Immature natural killer cell (primary cell): ENCODE results near the gene NRP2. TPM values are rescaled to one million over a fixed set of nuclear protein-coding genes. Genes with fewer than 3 reads are reported as not detected.

Experiments
- DNase-seq, 3 donors: peaks; one replicate each; pipeline ENCODE4 v3.0.0; 2022; ENCODE audit warnings: mixed read lengths in 1 of 3
- H3K27ac Mint-ChIP-seq, 6 donors: one replicate each; pipeline ENCODE4 v1.8.0; 2020; ENCODE audit warnings: mixed read lengths in 6 of 6, mild to moderate bottlenecking in 5 of 6, inconsistent platforms in 4 of 6, moderate library complexity in 3 of 6
- H3K27me3 Mint-ChIP-seq, 3 donors: one replicate each; pipeline ENCODE4 v1.8.0; 2020 to 2021; ENCODE audit warnings: low read depth in 3 of 3, mild to moderate bottlenecking in 3 of 3, mixed read lengths in 3 of 3, moderate library complexity in 3 of 3, inconsistent platforms in 1 of 3
- H3K36me3 Mint-ChIP-seq, 3 donors: one replicate each; pipeline ENCODE4 v1.8.0; 2020; ENCODE audit warnings: mixed read lengths in 3 of 3, inconsistent platforms in 2 of 3, mild to moderate bottlenecking in 2 of 3
- H3K4me1 Mint-ChIP-seq, 2 donors: one replicate each; pipeline ENCODE4 v1.8.0; 2020; ENCODE audit warnings: inconsistent platforms in 2 of 2, mild to moderate bottlenecking in 2 of 2, mixed read lengths in 2 of 2, moderate library complexity in 1 of 2
- H3K4me3 Mint-ChIP-seq, 5 donors: one replicate each; pipeline ENCODE4 v1.8.0; 2020; ENCODE audit warnings: mild to moderate bottlenecking in 5 of 5, mixed read lengths in 5 of 5, inconsistent platforms in 3 of 5, moderate library complexity in 3 of 5
- H3K9me3 Mint-ChIP-seq, 6 donors: one replicate each; pipeline ENCODE4 v1.8.0; 2020; ENCODE audit warnings: mild to moderate bottlenecking in 6 of 6, mixed read lengths in 6 of 6, inconsistent platforms in 4 of 6, moderate library complexity in 3 of 6
- polyA plus RNA-seq, 3 donors: library from polyadenylated mRNA; unstranded; fragments of 300-500 nt; fragmentation: Illumina TruSeq; gene quantifications; one replicate each; pipeline ENCODE4 v1.2.3, GENCODE V29; 2021

The NRP2 gene
- polyA plus RNA-seq, 3 donors from 2014 or later = not detected

DNA sequence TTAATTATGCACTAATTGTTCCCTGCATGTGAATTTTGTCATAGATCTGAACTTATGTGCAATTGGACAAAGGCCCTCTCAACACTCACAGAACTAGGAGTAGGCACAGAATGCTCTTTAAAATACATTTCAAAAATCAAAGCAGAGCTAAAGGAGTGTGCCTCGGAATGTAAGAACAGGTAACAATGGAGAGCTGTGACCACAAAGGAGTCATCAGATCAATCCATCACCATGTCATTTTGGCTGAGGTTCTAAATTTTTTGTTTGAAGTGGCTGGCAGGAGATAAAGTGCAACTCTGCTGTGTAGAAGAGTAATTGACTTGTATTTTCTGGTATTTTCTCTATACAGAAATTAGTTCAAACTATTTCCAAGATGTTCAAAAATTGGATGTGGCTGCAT, 155.4 kb downstream of the NRP2 start:
- peaks cover 3 to 8% (median 5%) of the 10 kb centered on the region in 3 donors for H3K27me3 Mint-ChIP-seq
- peaks cover 0 to 4% (median 0%) of the 10 kb centered on the region in 6 donors for H3K9me3 Mint-ChIP-seq
- H3K36me3 Mint-ChIP-seq = no peaks in the 10 kb centered on the region
- no peaks in the 10 kb centered on the region for H3K4me1 Mint-ChIP-seq
- no peak for DNase-seq
- no peak overlapping the region for H3K27ac Mint-ChIP-seq
- no peak overlapping the region for H3K4me3 Mint-ChIP-seq

- Mint-ChIP-seq H3K4me1 (no peaks in the 10 kb centered on the region), H3K27ac (no peak overlapping the region), H3K27me3 (peaks cover 0 to 8% (median 2%) of the 10 kb centered on the region in 3 donors), H3K9me3 (peaks cover 0 to 2% (median 0%) of the 10 kb centered on the region in 6 donors), H3K4me3 (no peak overlapping the region), H3K36me3 (no peaks in the 10 kb centered on the region)
- no peak for DNase-seq
Measured at GRCh38 chr2:205845446-205845845, 163.1 kb downstream of the NRP2 start.
